GM19238 (cell line): ENCODE results near the gene STK24.
A peak's percentile ranks its signal among the peaks of the same experiment; 100 is the strongest.
"Not testable (repeated sequence)": the region's sequence is repeated elsewhere in the genome, so short reads cannot be mapped to it uniquely, and the experiment has no call there.

Experiments used
- DNase-seq: peaks from one replicate; pipeline ENCODE4 v3.0.0; 2011; ENCODE audit warnings: low spot score; ENCODE audit not compliant: insufficient read length

Gene STK24

DNA sequence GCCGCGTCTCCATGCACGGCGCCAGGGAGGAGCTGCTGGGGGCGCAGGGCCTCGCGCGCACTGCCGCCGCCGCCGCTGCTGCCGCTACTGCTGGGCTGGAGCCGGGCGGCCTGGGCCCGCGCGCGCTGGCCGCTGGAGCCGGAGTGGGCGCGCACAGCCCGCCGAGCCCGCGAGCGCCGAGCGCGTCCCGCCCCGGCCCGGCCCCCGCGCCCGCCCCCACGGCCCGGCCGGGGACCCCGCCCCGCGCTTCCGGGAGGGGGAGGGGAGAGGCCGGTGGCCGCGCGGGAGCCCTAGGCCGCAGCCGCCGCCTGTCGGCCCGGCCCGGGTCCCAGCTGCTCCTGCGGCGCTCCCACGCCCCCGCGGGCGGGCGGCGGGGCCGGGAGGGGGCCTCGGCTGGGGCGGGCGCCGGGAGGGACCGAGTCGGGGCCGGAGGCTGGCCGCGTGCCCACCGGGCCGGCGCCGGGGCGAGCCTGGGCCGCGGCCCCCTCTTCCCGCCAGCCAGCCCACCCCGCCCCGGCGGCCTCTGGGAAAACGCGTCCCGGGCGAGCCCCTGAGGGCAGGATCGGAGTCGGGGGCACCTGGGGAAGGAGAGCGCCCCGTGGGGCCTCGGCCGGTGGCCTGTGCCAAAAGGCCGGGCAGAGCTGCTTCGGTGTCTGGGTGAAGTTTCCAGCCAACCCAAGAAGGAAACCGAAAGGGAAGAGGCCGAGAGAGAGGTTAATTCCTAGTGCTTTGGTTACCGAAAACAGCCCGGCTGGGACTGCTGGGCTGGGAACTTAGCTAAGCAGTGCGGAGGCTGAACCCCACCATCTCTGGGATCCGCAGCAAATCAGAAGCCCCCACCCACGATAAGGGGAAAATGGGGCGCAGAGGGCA, at the start of gene STK24:
Gene STK24 (minus strand): TSS at position 145 of the 873 bp plus-strand sequence. CDS start 321 bp downstream, outside the sequence.
- peak; percentile 85 for DNase-seq

DNA sequence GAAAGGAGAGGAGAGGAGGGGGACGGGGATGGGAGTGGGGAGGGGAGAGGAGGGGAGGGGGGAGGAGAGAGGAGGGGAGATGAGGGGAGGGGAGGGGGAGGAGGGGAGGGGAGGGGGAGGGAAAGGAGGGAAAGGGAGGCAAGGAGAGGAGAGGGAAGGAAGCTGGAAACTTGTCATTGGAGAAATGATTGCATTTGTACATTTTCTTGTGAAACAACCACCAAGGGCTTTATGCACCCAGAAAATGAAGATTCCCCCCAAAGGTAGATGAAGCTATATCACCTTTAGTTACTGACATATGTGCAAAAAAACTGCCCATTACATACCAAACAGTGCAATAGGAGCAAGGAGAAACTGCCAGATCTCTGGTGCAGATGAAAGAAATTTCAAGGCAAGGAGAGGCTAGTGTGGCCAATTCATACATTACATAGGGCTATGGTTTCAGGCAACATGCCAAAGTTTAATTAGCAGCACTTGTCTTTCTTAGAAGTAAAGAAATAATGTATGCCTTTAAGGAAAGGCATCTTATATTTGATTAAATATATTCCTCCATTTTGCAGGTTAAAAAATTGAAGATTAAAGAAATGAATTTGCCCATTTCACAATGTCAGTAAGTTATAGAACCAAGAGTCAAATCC, 49.5 kb upstream of the STK24 start:
- DNase-seq = no peak

DNA sequence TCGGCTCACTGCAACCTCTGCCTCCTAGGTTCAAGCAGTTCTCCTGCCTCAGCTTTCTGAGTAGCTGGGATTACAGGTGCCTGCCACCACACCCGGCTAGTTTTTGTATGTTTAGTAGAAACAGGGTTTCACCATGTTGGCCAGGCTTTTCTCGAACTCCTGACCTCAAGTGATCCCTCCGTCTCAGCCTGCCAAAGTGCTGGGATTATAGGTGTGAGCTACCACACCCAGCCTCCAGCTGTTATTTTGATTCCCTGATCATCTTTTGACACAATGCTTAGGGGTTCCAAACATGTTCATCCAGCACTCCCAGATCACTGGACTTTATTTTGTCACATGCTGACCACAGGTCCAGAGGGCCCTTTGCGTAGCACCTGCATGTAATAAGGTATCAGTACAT, 47.7 kb upstream of the STK24 start:
- not testable (repeated sequence) for DNase-seq

DNA sequence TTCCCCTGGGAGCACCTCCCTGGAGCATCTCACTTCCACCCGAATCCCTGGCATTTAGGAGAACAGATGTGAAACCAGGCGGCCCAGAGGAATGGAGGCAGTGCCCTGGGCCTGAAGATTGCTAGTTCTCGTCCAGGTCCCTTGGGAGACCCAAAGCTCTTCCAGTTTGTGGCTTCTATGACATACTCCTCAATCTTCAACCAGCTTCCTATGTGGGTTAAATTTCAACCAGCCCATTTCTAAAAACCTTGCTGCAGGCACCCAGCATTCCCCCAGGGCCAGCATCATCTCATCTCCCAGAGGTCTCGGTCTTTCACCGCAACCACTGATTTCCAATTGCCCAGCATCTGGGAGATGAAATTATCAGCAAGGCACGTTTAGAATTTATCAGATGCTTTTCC, 46.0 kb upstream of the STK24 start:
- no peak for DNase-seq

DNA sequence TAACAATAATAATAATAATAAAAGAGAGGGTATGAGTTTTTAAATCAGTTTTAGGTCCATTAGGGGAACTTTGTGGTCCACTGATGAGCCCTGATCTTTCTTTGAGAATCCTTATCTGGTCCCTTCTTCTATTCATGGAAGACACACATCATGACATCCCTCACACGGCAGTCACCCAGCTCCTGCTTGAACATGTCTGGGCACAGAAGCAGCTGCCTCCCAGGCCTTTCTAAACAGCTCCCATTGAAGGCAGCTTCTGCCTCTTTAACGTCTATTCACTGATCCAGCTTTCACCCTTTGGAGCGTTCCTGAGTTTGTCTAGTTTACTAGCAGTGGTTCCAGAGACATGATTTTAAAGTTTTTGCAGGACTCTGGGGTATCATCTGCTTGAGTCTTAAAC, 42.6 kb upstream of the STK24 start:
- DNase-seq = no peak

DNA sequence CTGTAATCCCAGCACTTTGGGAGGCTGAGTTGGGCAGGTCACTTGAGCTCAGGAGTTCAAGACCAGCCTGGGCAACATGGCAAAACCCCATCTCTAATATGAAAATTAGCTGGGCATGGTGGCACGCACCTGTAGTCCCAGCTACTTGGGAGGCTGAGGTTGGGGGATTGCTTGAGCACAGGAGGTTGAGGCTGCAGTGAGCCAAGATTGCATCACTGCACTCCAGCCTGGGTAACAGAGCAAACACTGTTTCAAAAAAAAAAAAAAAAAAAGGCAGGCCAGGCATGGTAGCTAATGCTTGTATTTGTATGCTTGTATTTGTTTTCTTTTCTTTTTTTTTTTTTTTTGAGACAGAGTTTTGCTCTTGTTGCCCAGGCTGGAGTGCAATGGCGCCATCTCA, 38.7 kb upstream of the STK24 start:
- not testable (repeated sequence) for DNase-seq

DNA sequence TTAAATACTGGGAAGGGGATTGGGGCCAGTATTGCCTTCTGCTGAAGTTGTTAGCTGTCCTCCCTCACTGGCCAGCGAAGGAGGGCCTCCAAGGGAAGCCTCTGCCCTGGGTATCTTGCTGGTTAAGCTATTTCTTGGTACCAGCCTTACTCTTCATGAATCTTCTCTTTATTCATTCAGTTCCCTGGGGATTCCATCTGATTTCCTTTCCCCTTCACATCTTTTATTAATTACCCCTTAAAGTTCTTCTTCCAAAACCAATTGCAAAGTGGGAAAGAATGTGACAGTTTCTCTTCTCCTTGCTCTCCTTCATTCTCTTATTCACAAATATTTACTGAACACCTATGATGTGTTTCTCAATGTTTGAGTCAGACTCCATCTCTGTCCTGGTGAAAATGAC, 36.7 kb upstream of the STK24 start:
- no peak for DNase-seq

GRCh38 chr13:98609756-98610155, 32.8 kb upstream of the STK24 start:
- no peak for DNase-seq

- no peak for DNase-seq
These were observed 29.4 kb upstream of the STK24 start for GRCh38 chr13:98606296-98606695.

GRCh38 chr13:98599502-98600328, 22.8 kb upstream of the STK24 start:
- DNase-seq = no peak

- no peak for DNase-seq
These were observed 21.1 kb upstream of the STK24 start for GRCh38 chr13:98598043-98598442.

DNA sequence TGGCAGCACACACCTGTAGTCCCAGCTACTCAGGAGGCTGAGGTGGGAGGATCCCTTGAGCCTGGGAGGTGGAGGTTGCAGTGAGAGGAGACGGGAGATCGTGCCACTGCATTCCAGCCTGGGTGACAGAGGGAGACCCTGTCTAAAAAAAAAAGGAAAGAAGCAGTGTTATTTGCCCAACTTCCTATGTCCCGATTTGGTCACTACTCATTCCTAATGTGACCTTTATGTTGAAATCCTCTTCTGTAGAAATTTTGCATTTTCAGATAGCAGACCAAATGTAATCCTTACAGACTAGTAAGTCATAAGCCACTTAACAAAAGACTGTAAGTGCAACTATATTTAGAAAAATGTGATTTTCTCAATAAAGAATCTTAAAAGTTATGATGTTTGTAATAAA, 18.2 kb upstream of the STK24 start:
- no peak for DNase-seq

DNA sequence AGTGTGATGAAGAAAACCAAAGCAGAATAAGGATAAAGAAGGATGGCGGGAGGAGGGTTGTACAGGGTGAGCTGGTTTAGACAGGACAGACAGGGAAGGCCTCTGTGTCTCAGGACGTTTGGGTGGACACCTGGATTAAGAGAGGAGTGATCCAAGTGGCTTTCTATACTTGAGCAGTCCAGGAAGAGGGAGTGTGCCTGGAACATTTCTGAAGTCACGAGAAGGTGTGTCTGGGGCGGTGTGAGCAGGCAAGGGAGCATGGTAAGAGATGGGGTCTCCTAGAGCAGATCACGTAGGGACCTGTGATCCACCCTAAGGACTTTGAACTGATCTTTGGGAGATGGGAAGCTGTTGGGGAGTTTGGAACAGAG, 15.4 kb upstream of the STK24 start:
- no peak for DNase-seq

- no peak for DNase-seq
These were observed 14.9 kb upstream of the STK24 start for GRCh38 chr13:98591721-98592361.

DNA sequence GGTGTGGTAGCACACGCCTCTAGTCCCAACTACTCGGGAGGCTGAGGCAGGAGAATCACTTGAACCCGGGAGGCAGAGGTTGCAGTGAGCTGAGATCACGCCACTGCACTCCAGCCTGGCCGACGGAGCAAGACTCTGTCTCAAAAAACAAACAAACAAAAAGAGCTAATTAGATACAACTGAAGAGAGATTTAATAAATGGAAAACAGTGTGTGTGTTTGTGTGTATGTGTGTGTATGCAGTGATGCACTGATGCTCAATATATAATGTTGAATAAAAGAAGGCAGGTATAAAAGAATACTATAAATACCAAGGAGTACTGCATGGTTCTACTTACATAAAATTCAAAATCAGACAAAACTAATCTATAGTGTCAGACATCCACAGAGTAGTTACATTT, 13.6 kb upstream of the STK24 start:
- not testable (repeated sequence) for DNase-seq

- not testable (repeated sequence) for DNase-seq
These were observed 12.6 kb upstream of the STK24 start for GRCh38 chr13:98589516-98589915.

- DNase-seq = no peak
These were observed 9.8 kb upstream of the STK24 start for GRCh38 chr13:98586400-98587345.

GRCh38 chr13:98585946-98586345, 9.0 kb upstream of the STK24 start:
- no peak for DNase-seq

DNA sequence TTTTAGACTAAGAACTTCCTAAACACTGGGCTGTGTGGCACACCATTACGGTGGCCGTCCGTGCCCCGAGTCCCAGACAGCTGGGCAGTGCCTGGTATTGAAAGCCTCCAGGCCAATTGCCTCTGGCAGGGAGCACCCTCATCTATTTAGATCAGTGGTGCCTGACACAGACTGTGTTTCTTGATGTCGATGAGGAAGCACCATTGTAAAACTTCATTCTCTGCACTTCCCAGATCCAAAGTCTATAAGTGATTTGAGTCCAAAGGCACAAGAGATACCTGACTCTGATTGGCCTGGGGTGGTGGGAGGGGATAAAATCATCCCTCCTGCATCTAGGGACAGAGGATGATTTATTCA, 8.5 kb upstream of the STK24 start:
- no peak for DNase-seq

- DNase-seq = no peak
These were observed 7.9 kb upstream of the STK24 start for GRCh38 chr13:98584668-98585397.
